Measurements from ENCODE around the gene OR6A2. TPM values are rescaled to one million over a fixed set of nuclear protein-coding genes. Genes with fewer than 3 reads are reported as not detected.

Gene OR6A2
- total and polyA plus RNA-seq, 10 of the 15 experiments (the other 5 are each of a cell fraction or from before 2014, with no cell fraction given): 0.04 to 0.17 TPM; not detected in 8

GRCh38 chr11:6746626-6747025, 52.9 kb downstream of the OR6A2 start (continued):
- TF ChIP-seq ZSCAN29 (IDR thresholded peaks at IDR 0.05) (no peak), E2F4 (IDR thresholded peaks at IDR 0.05; ENCODE audit: low read depth, low read length) (no peak), RBBP5 (conservative IDR thresholded peaks at IDR 0.05) (no peak; the same call in 1 of the 2 replicates), GABPA (IDR thresholded peaks at IDR 0.05; ENCODE audit: low read depth) (no peak), SP1 (IDR thresholded peaks at IDR 0.05; ENCODE audit: low read depth, low read length) (no peak)

- H4K20me1 ChIP-seq (ENCODE audit: control insufficient read depth, insufficient read depth): no peaks in the 10 kb centered on the region
- intact Hi-C loops (cut with micrococcal nuclease; ENCODE audit: unreplicated experiment): loop anchor here (5.0 to 10.0 kb wide), 4 partner anchors 134 to 1051 kb away; partner anchors contain the start of genes CNGA4, FHIP1B, PPFIBP2 and TAF10
- H3K27ac ChIP-seq (ENCODE audit: control insufficient read depth, insufficient read depth): peak overlapping the region; percentile 99
- peak overlapping the region; percentile 86 for H3K4me2 ChIP-seq (ENCODE audit: control insufficient read depth, insufficient read depth)
- H3K36me3 ChIP-seq (ENCODE audit: control insufficient read depth in 2 of 2, insufficient read depth in 2 of 2, low read length in 1 of 2): no peaks in the 10 kb centered on the region
- TSS peak; percentile 87 for BruUV-seq (replicated peaks)
- peaks cover 49% of the 10 kb centered on the region for H3K79me2 ChIP-seq (ENCODE audit: control insufficient read depth, insufficient read depth, low read length)
- ChIA-PET SMC1A (ENCODE audit: uncharacterized antibody, unreplicated experiment) (interaction anchor here (0.5 to 18.2 kb wide), 14 partner anchors 6 to 1420 kb away, joined by 3 to 420 read pairs (median 6); partner anchors contain the start of genes ILK, MRPL17, OR2AG2 and RRP8), CTCF (interaction anchor here (0.6 to 17.5 kb wide), 16 partner anchors 6 to 307 kb away, joined by 3 to 728 read pairs (median 4); partner anchors contain the start of genes MRPL17, OR2AG2 and TPP1), RAD21 (ENCODE audit: unreplicated experiment) (interaction anchor here (0.8 to 4.2 kb wide), 8 partner anchors 10 to 367 kb away, joined by 3 to 46 read pairs (median 4); partner anchors contain the start of genes MRPL17, SMPD1 and TPP1), POLR2A (interaction anchor here (0.7 to 4.3 kb wide), 9 partner anchors 9 to 948 kb away, joined by 3 to 28 read pairs (median 4); partner anchors contain the start of genes MRPL17, OR2AG2, TAF10 and TPP1)
- WGBS (ENCODE audit: insufficient coverage, insufficient replicate concordance, low lambda C conversion rate, missing lambda C conversion rate): 2% methylated on average over 5 of the region's 5 CpGs
- DNase-seq (ENCODE audit: low read depth, low spot score): peak; percentile 68
- H3K4me1 ChIP-seq (ENCODE audit: control insufficient read depth, insufficient read depth, low read length): peaks cover 22% of the 10 kb centered on the region; the same call in 1 of the 2 replicates
- H3K9ac ChIP-seq (ENCODE audit: control insufficient read depth, insufficient read depth, low read length): peak overlapping the region; percentile 94
- no peaks in the 10 kb centered on the region; the same call in 2 of the 3 replicates for H3K9me3 ChIP-seq (replicated peaks; ENCODE audit: control insufficient read depth, insufficient read depth, low read length)
- H3K27me3 ChIP-seq (replicated peaks in 1 of 2; ENCODE audit: control insufficient read depth in 2 of 2, insufficient read depth in 2 of 2, low read length in 1 of 2): no peaks in the 10 kb centered on the region
- in situ Hi-C loops (cut with MboI): loop anchor here (10.0 kb wide), 1 partner anchor 1121 kb away; the partner anchor contains the start of gene TRIM34
- peak overlapping the region; percentile 71 for H3K4me3 ChIP-seq
- H2AFZ ChIP-seq (ENCODE audit: control insufficient read depth, low read depth, low read length): peak overlapping the region; percentile 93
- ATAC-seq: peak; percentile 83
- no peak for FAIRE-seq
- TF ChIP-seq TAF1 (IDR thresholded peaks at IDR 0.05; ENCODE audit: borderline replicate concordance, low read depth, low read length) (peak; percentile 69; the same call in 1 of the 2 replicates), CBX3 (IDR thresholded peaks at IDR 0.05; ENCODE audit: borderline replicate concordance, low read depth) (no peak), GABPA (IDR thresholded peaks at IDR 0.05; ENCODE audit: low read depth) (0 out of 2 replicates have a peak, but pooled peaks have one; percentile 26), SMAD5 (IDR thresholded peaks at IDR 0.05; ENCODE audit: low read depth) (peak; percentile 78), RELA (IDR thresholded peaks at IDR 0.05; ENCODE audit: borderline replicate concordance, partially characterized antibody) (peak; percentile 43), POLR2A (IDR thresholded peaks at IDR 0.05; ENCODE audit: low read depth, low read length) (peak; percentile 83), SP1 (IDR thresholded peaks at IDR 0.05; ENCODE audit: low read depth, low read length) (no peak), RB1 (IDR thresholded peaks at IDR 0.05; ENCODE audit: borderline replicate concordance) (0 out of 2 replicates have a peak, but pooled peaks have one; percentile 57), TBL1XR1 (IDR thresholded peaks at IDR 0.05; ENCODE audit: low read depth, low read length) (0 out of 2 replicates have a peak, but pooled peaks have one; percentile 9), USF2 (IDR thresholded peaks at IDR 0.05; ENCODE audit: borderline replicate concordance, low read depth, low read length) (no peak), ATF2 (IDR thresholded peaks at IDR 0.05; ENCODE audit: low read length) (peak; percentile 53), CREB1 (IDR thresholded peaks at IDR 0.05; ENCODE audit: low read depth) (0 out of 2 replicates have a peak, but pooled peaks have one; percentile 16), NFIC (IDR thresholded peaks at IDR 0.05; ENCODE audit: low read depth, low read length) (peak; percentile 55)
Observed at GRCh38 chr11:6746086-6746618, 53.3 kb downstream of the OR6A2 start.
